OCI-LY7 (cell line): ENCODE results near the gene RPS6KA2. TPM values are rescaled to one million over a fixed set of nuclear protein-coding genes. Genes with fewer than 3 reads are reported as not detected.
A peak's percentile ranks its signal among the peaks of the same experiment; 100 is the strongest.

Source experiments
- BruUV-seq: library from RNA; stranded (reverse); fragments of 400-500 nt; replicated peaks from 2 replicates; lab custom pipeline; 2021; lab: Mats Ljungman, UMichigan
- CTCF ChIA-PET: fragments of 300-600 bp; sonication (Branson Sonifier 250); formaldehyde crosslinking; loops from one replicate; lab custom pipeline; 2022; ENCODE audit warnings: antibody characterized with exemption; ENCODE audit not compliant: unreplicated experiment; lab: Charles Lee
- POLR2A ChIA-PET: fragments of 300-600 bp; sonication (Branson Sonifier 250); formaldehyde crosslinking; loops from one replicate; lab custom pipeline; 2022; ENCODE audit warnings: antibody characterized with exemption; lab: Charles Lee
- DNase-seq: peaks from one replicate; pipeline ENCODE4 v3.0.0-alpha.2; 2015; ENCODE audit warnings: low spot score
- H2AFZ ChIP-seq: fragments of 200-600 bp; sonication (generic), shearing (Covaris generic); 2 replicates; pipeline ENCODE4 v1.6.1; 2014; ENCODE audit warnings: mild to moderate bottlenecking, antibody characterized with exemption, low read length, moderate library complexity
- H3K27ac ChIP-seq: fragments of 200-600 bp; sonication (generic); 2 replicates; pipeline ENCODE4 v1.5.1; 2014; ENCODE audit warnings: mixed run types, low read depth, mild to moderate bottlenecking, moderate library complexity, low read length, inconsistent platforms; ENCODE audit not compliant: poor library complexity, severe bottlenecking
- H3K36me3 ChIP-seq: fragments of 200-600 bp; sonication (generic); 2 replicates; pipeline ENCODE4 v1.6.1; 2014; ENCODE audit warnings: mild to moderate bottlenecking, antibody characterized with exemption, low read length, moderate library complexity, mixed read lengths; ENCODE audit not compliant: insufficient read depth
- H3K4me1 ChIP-seq: fragments of 200-600 bp; sonication (generic); 2 replicates; pipeline ENCODE4 v1.5.1; 2014; ENCODE audit warnings: mild to moderate bottlenecking, low read length; ENCODE audit not compliant: insufficient read depth, poor library complexity, severe bottlenecking
- H3K4me2 ChIP-seq: fragments of 200-600 bp; sonication (generic); 2 replicates; pipeline ENCODE4 v1.6.1; 2014; ENCODE audit warnings: mild to moderate bottlenecking, low read length
- H3K4me3 ChIP-seq: fragments of 200-600 bp; sonication (generic); 2 replicates; pipeline ENCODE4 v1.5.1; 2014; ENCODE audit warnings: mild to moderate bottlenecking, low read depth, low read length; ENCODE audit not compliant: poor library complexity, severe bottlenecking
- H3K79me2 ChIP-seq: fragments of 200-600 bp; sonication (generic); 2 replicates; pipeline ENCODE4 v1.6.1; 2016; ENCODE audit warnings: low read depth, mild to moderate bottlenecking, low read length, moderate library complexity, mixed read lengths; ENCODE audit not compliant: insufficient read depth
- H3K9me2 ChIP-seq: fragments of 200-600 bp; sonication (generic); 2 replicates; pipeline ENCODE4 v1.6.1; 2016; ENCODE audit warnings: mild to moderate bottlenecking, low read length, mixed read lengths; ENCODE audit not compliant: insufficient read depth
- H3K9me3 ChIP-seq: fragments of 200-600 bp; sonication (generic); 2 replicates; pipeline ENCODE4 v1.6.1; 2014; ENCODE audit warnings: mild to moderate bottlenecking, mixed run types, low read length, mixed read lengths
- H4K20me1 ChIP-seq: fragments of 200-600 bp; sonication (generic); 2 replicates; pipeline ENCODE4 v1.6.1; 2014; ENCODE audit warnings: mild to moderate bottlenecking, antibody characterized with exemption, low read length, moderate library complexity, mixed read lengths; ENCODE audit not compliant: insufficient read depth
- CTCF ChIP-seq: fragments of 200-600 bp; sonication (generic); conservative IDR thresholded peaks from 2 replicates; pipeline ENCODE4 v1.5.1; 2014; ENCODE audit warnings: mild to moderate bottlenecking, antibody characterized with exemption, low read length, moderate library complexity, mixed read lengths
- EZH2phosphoT487 ChIP-seq: fragments of 200-600 bp; sonication (generic); IDR thresholded peaks from 2 replicates; pipeline ENCODE4 v1.6.1; 2018; ENCODE audit warnings: low read depth, borderline replicate concordance, mild to moderate bottlenecking, mixed run types, antibody characterized with exemption, low read length, moderate library complexity, mixed read lengths
- intact Hi-C: fragments of 100-400 bp; cut with micrococcal nuclease; formaldehyde crosslinking; loops from one replicate; pipeline ENCODE4 v1.10.0; 2022; ENCODE audit not compliant: unreplicated experiment
- total RNA-seq, 2 experiments: library from RNA; depleted of rRNA in 1 of 2; stranded (reverse); fragments of >200 nt in 1 of 2; shearing (Covaris generic) in 1 of 2; gene quantifications; 2 replicates each; pipeline ENCODE4 v1.2.3, GENCODE V29; 2014 to 2022

The RPS6KA2 gene
- total RNA-seq, 2 experiments from 2014 or later, result 0.69 to 1.9 TPM

DNA sequence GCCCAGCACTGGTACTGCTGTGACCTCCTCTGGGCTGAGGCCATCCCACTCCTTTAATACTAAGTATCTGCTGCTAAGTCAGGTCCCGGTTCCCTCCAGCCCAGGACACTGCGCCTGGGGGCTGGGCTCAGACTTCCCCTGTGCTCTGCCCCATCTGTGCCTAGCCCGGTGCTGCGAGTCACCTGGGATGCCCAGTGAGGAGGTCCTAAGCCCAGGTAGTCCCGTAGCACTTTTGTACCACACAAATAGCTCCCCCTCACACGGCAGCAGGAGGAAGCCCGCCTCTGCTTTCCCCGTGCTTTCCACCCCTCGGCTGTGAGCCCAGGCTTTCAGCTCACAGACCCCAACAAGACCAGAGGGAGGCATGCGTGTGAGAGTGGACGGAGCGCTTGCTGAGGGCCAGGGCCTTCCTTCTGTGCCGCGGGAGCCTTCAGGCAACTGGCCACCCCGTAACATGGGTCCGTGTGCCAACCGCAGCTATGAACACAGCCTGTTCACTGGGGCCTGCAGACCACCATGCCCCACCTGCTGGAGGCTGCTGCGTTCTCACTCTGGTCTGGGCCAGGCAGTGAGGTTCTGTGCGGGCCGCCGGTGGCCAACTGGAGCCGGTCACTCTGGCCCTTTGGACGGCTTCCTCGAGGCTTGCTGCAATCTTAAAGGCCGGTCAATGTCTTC, 164.5 kb downstream of the RPS6KA2 start:
- TF ChIP-seq EZH2phosphoT487 (no peak), CTCF (0 out of 2 replicates have a peak, but pooled peaks have one; percentile 21)
- Histone ChIP-seq H3K36me3 (no peaks in the 10 kb centered on the region), H3K27ac (no peak overlapping the region), H2AFZ (peak overlapping the region; percentile 4; the same call in 1 of the 2 replicates), H3K4me1 (peaks cover 33% of the 10 kb centered on the region), H3K4me2 (peak overlapping the region; percentile 21; the same call in 1 of the 2 replicates), H3K4me3 (no peak overlapping the region), H3K79me2 (no peaks in the 10 kb centered on the region), H3K9me3 (no peaks in the 10 kb centered on the region), H3K9me2 (no peaks in the 10 kb centered on the region), H4K20me1 (no peaks in the 10 kb centered on the region)
- POLR2A ChIA-PET, result interaction anchor here (0.7 to 1.4 kb wide), 2 partner anchors 14 to 59 kb away, joined by 3 to 4 read pairs; no protein-coding TSS in a partner anchor
- no TSS peak for BruUV-seq
- no peak for DNase-seq
- intact Hi-C loops, result loop anchor here (5.0 kb wide), 1 partner anchor 125 kb away; the partner anchor contains the start of gene RAMACL
- CTCF ChIA-PET, result no interaction called here

DNA sequence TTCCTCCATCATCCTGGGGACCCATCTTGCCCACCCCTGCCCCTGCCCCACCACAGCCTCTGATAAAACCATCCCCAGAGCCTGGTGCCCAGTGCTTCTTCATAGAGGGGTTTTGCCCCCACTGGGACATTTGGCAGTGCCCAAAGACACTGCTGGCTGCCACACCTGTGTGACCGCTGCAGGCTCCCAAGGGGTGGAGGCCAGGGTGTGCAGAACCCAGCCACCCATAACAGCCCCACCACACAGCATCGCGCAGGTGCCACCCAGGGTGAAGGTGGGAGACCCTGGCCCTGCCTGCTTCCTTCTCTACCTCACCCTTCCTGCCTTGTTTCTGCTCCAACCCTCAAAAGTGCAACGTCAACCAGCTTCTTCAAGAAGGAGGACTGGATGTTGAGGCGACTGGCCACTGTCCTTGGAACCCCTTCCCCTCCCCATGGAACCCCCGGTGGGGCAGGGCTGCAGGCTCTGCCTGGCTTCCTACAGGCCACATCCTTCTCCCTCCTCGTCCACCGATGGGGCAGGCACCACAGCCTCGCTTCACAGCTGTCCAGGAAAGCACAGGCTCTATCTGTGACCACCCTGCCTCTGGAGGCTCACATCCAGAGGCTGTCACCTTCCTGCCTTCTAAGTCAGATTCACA, 165.1 kb downstream of the RPS6KA2 start:
- Histone ChIP-seq H3K4me2 (peak overlapping the region; percentile 0; the same call in 1 of the 2 replicates), H3K27ac (no peak overlapping the region), H3K4me3 (no peak overlapping the region), H3K9me2 (no peaks in the 10 kb centered on the region), H3K79me2 (no peaks in the 10 kb centered on the region), H3K36me3 (no peaks in the 10 kb centered on the region), H2AFZ (peak overlapping the region; percentile 4; the same call in 1 of the 2 replicates), H4K20me1 (no peaks in the 10 kb centered on the region), H3K4me1 (peaks cover 33% of the 10 kb centered on the region), H3K9me3 (no peaks in the 10 kb centered on the region)
- TF ChIP-seq CTCF, result no peak
- TF ChIP-seq EZH2phosphoT487, result no peak
- intact Hi-C loops, result loop anchor here (2.0 to 5.0 kb wide), 2 partner anchors 125 to 165 kb away; partner anchors contain the start of genes RAMACL and RPS6KA2
- CTCF ChIA-PET, result no interaction called here
- DNase-seq, result peak; percentile 42
- POLR2A ChIA-PET, result no interaction called here
- no TSS peak for BruUV-seq
